Stimulated activated CD8-positive, alpha-beta memory T cell treated with anti-CD3 and anti-CD28 coated beads, Interleukin-15, amount 100 ng/mL, for 48 hours (primary cell): ENCODE data around the gene GLP2R.
"Not testable (repeated sequence)": the region's sequence is repeated elsewhere in the genome, so short reads cannot be mapped to it uniquely, and the experiment has no call there.

Experiments
- DNase-seq, 2 donors: peaks; one replicate each; pipeline ENCODE4 v3.0.0-alpha.2; 2020; ENCODE audit warnings: low read depth in 2 of 2

GLP2R gene

GRCh38 chr17:9825641-9826150 is at the start of gene GLP2R:
TSS of gene GLP2R (plus strand) at chr17:9825924. CDS start at chr17:9826064, 140 bp downstream.
- no peak for DNase-seq

GRCh38 chr17:9776911-9777310 is 48.8 kb upstream of the GLP2R start:
- DNase-seq: no peak

- DNase-seq: no peak
Observed at GRCh38 chr17:9780552-9780951, 45.2 kb upstream of the GLP2R start.

- DNase-seq: no peak
Observed at GRCh38 chr17:9783050-9783449, 42.7 kb upstream of the GLP2R start.

- DNase-seq: not testable (repeated sequence)
Observed at GRCh38 chr17:9783465-9783864, 42.3 kb upstream of the GLP2R start.

GRCh38 chr17:9784544-9784943 is 41.2 kb upstream of the GLP2R start:
- no peak for DNase-seq

- DNase-seq: no peak
Observed at GRCh38 chr17:9788601-9789000, 37.1 kb upstream of the GLP2R start.

- DNase-seq: no peak
Observed at GRCh38 chr17:9790316-9790715, 35.4 kb upstream of the GLP2R start.

GRCh38 chr17:9790889-9791876 is 34.5 kb upstream of the GLP2R start, which contains the start of gene DHRS7C:
TSS of gene DHRS7C (minus strand) at chr17:9791592. CDS start at chr17:9791284, 308 bp downstream.
- DNase-seq: no peak

- no peak for DNase-seq
Observed at GRCh38 chr17:9792181-9792840, 33.4 kb upstream of the GLP2R start.

GRCh38 chr17:9798008-9798407 is 27.7 kb upstream of the GLP2R start:
- no peak for DNase-seq

- DNase-seq: no peak
Observed at GRCh38 chr17:9798724-9799123, 27.0 kb upstream of the GLP2R start.

- no peak for DNase-seq
Observed at GRCh38 chr17:9801505-9801904, 24.2 kb upstream of the GLP2R start.

GRCh38 chr17:9802294-9802693 is 23.4 kb upstream of the GLP2R start:
- no peak for DNase-seq

- no peak for DNase-seq
Observed at GRCh38 chr17:9802697-9803096, 23.0 kb upstream of the GLP2R start.

GRCh38 chr17:9805769-9806168 is 20.0 kb upstream of the GLP2R start:
- DNase-seq: no peak

- DNase-seq: no peak
Observed at GRCh38 chr17:9806699-9807098, 19.0 kb upstream of the GLP2R start.

GRCh38 chr17:9809409-9809808 is 16.3 kb upstream of the GLP2R start:
- no peak for DNase-seq

GRCh38 chr17:9810100-9810949 is 15.4 kb upstream of the GLP2R start:
- DNase-seq: no peak

- no peak for DNase-seq
Observed at GRCh38 chr17:9811086-9811485, 14.6 kb upstream of the GLP2R start.

GRCh38 chr17:9811537-9811936 is 14.2 kb upstream of the GLP2R start:
- no peak for DNase-seq

GRCh38 chr17:9813166-9813565 is 12.6 kb upstream of the GLP2R start:
- no peak for DNase-seq
